BLaER1 (cell line): ENCODE data around the gene CEBPB.

Experiments used
- H3K27ac ChIP-seq: shearing (Covaris generic); formaldehyde crosslinking; 2 replicates; pipeline ENCODE4 v1.8.1; 2022
- H3K27me3 ChIP-seq: shearing (Covaris generic); formaldehyde crosslinking; 2 replicates; pipeline ENCODE4 v1.8.1; 2022
- H3K36me3 ChIP-seq: shearing (Covaris generic); formaldehyde crosslinking; 2 replicates; pipeline ENCODE4 v1.8.1; 2022
- H3K4me1 ChIP-seq: shearing (Covaris generic); formaldehyde crosslinking; 2 replicates; pipeline ENCODE4 v1.8.1; 2022
- H3K4me2 ChIP-seq: shearing (Covaris generic); formaldehyde crosslinking; 2 replicates; pipeline ENCODE4 v1.8.1; 2022
- H3K4me3 ChIP-seq: shearing (Covaris generic); formaldehyde crosslinking; 2 replicates; pipeline ENCODE4 v1.8.1; 2022
- H3K9ac ChIP-seq: shearing (Covaris generic); formaldehyde crosslinking; 2 replicates; pipeline ENCODE4 v1.8.1; 2022
- H3K9me3 ChIP-seq: shearing (Covaris generic); formaldehyde crosslinking; 2 replicates; pipeline ENCODE4 v1.8.1; 2022
- H4K20me1 ChIP-seq: shearing (Covaris generic); formaldehyde crosslinking; 2 replicates; pipeline ENCODE4 v1.8.1; 2022
- Cebpa-rat ChIP-seq: shearing (Covaris generic); IDR thresholded peaks from 2 replicates; pipeline ENCODE4 v1.8.1; 2022

CEBPB gene

GRCh38 chr20:50186151-50186885, 4.3 kb upstream of the CEBPB start:
- Histone ChIP-seq H3K36me3 (no peaks in the 10 kb centered on the region), H3K27me3 (no peaks in the 10 kb centered on the region), H3K9me3 (no peaks in the 10 kb centered on the region), H3K27ac (no peak overlapping the region), H3K4me1 (no peaks in the 10 kb centered on the region), H3K9ac (no peak overlapping the region), H3K4me3 (no peak overlapping the region), H3K4me2 (no peak overlapping the region), H4K20me1 (no peaks in the 10 kb centered on the region)
- no peak for TF ChIP-seq Cebpa-rat

DNA sequence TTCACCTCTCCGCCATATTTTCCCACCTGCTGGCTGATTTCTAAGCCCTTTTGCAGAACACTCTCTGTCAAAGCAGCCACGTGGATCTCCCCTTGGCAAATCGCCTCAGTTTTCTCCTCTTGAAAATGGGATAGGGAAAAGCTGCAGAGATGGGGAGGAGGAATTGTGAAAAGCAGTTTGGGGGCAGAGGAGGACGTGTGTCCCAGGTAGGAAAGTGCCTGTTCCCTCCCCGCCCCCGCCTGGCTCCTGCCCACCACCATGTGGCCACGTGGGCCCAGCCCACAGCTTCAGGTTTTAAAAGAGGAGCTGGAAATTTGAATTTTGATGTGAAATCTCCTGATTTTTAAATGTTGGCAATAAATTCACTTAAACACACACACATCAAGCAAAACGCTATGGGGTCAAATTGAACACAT, 3.6 kb upstream of the CEBPB start:
- H3K36me3 ChIP-seq, result no peaks in the 10 kb centered on the region
- H3K4me1 ChIP-seq, result no peaks in the 10 kb centered on the region
- H3K4me3 ChIP-seq, result no peak overlapping the region
- no peaks in the 10 kb centered on the region for H4K20me1 ChIP-seq
- no peak overlapping the region for H3K4me2 ChIP-seq
- TF ChIP-seq Cebpa-rat, result no peak
- H3K27me3 ChIP-seq, result no peaks in the 10 kb centered on the region
- H3K27ac ChIP-seq, result no peak overlapping the region
- no peaks in the 10 kb centered on the region for H3K9me3 ChIP-seq
- H3K9ac ChIP-seq, result no peak overlapping the region

DNA sequence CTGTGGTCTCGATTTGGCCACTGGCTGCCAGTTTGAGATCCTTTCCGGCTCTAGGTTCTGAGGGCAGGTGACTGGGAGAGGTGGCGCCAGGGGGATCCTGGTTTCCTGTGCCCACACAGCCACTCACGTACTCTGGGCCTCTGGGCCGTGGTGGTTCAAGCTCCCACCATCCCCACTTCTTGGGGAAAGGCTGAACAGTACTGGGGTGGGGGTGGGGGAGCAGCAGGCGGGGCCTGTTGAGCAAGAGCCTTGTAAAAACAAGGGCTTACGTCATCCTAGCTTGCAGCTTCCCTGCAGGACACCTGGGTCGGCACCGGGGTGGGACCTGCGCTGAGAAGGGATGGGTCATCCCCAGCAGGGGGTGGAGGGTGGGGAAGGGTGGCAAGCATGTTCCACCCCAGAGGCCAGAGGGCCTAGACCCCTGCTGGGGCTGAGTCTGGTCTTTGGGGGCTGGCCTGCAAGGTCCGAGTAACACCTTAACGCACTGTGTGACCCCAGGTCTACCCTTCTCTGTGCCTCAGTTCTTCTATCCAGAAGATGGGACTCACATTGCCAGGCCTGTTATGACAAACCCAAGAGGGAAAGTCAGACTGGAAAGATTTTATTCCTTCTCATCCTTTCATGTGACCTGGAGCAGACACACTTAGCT, 3.1 kb upstream of the CEBPB start:
- Histone ChIP-seq H3K27ac (no peak overlapping the region), H3K9ac (no peak overlapping the region), H4K20me1 (no peaks in the 10 kb centered on the region), H3K27me3 (no peaks in the 10 kb centered on the region), H3K4me3 (no peak overlapping the region), H3K36me3 (no peaks in the 10 kb centered on the region), H3K4me1 (peaks cover under 1% of the 10 kb centered on the region; the same call in 1 of the 2 replicates), H3K4me2 (no peak overlapping the region), H3K9me3 (no peaks in the 10 kb centered on the region)
- TF ChIP-seq Cebpa-rat, result no peak

DNA sequence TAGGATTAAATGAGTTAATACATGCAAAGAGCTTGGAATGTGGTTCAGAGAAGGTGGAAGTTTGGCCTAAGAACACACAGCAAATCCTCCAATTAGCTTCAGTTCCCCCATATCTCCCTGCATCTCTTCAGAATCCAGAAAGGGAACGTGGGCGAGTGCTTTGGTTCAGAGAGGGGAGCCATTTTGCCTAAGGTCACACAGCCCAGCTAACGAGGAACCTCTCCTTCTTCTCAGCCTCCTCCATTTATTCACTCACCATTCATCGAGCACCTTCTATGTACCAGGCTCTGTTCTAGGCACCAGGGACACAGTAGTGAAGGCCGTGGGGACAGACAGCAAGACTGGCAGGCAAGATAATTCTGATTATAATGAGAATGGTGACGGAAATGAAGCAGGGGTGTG, 2.3 kb upstream of the CEBPB start:
- Histone ChIP-seq H3K4me3 (no peak overlapping the region), H3K27me3 (no peaks in the 10 kb centered on the region), H3K9ac (no peak overlapping the region), H3K9me3 (no peaks in the 10 kb centered on the region), H3K4me2 (no peak overlapping the region), H3K36me3 (no peaks in the 10 kb centered on the region), H3K4me1 (peaks cover 8% of the 10 kb centered on the region), H3K27ac (no peak overlapping the region), H4K20me1 (peaks cover 7% of the 10 kb centered on the region)
- no peak for TF ChIP-seq Cebpa-rat

GRCh38 chr20:50188879-50189680, 1.6 kb upstream of the CEBPB start:
- H3K27me3 ChIP-seq, result no peaks in the 10 kb centered on the region
- H3K27ac ChIP-seq, result no peak overlapping the region
- no peak overlapping the region for H3K4me2 ChIP-seq
- TF ChIP-seq Cebpa-rat, result no peak
- H4K20me1 ChIP-seq, result peaks cover 15% of the 10 kb centered on the region
- peaks cover 2% of the 10 kb centered on the region; the same call in 1 of the 2 replicates for H3K36me3 ChIP-seq
- no peak overlapping the region for H3K4me3 ChIP-seq
- H3K9me3 ChIP-seq, result no peaks in the 10 kb centered on the region
- H3K4me1 ChIP-seq, result peaks cover 16% of the 10 kb centered on the region
- H3K9ac ChIP-seq, result no peak overlapping the region

DNA sequence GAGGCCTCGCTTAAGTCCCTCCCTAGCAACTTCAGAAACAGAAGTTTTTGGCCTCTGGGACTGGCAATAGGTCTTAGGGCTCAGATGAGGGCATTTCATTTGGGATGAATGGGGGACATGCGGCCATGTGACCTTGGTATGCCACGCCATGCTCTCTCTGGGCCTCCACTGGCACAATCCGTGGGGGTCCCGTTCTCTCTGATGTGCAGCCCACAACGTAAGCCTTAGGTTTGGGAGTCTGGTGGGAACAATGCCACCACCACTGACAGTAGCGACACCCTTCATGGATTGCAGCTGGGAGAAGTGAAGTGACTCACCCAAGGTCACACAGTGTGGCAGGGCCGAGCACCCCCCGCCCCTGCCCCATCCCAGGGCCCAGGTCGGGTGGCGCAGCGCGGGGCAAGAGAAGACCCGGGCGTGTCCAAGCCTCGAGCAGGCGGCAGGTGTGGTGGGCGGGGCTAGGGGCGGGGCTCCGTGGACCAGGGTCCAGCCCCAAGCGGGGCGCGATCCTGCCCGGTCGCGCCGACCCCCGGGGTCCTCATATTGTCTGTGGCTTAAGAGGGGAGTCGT, 864 bp upstream of the CEBPB start:
- H3K4me1 ChIP-seq, result peaks cover 20% of the 10 kb centered on the region

GRCh38 chr20:50191065-50191543, 474 bp downstream of the CEBPB start:
- no peaks in the 10 kb centered on the region for H3K27me3 ChIP-seq
- H3K4me2 ChIP-seq, result peak overlapping the region; percentile 97
- H3K27ac ChIP-seq, result peak overlapping the region; percentile 91
- H3K9ac ChIP-seq, result peak overlapping the region; percentile 94
- peaks cover 20% of the 10 kb centered on the region for H3K4me1 ChIP-seq
- peaks cover 29% of the 10 kb centered on the region for H4K20me1 ChIP-seq
- peaks cover 8% of the 10 kb centered on the region; the same call in 1 of the 2 replicates for H3K36me3 ChIP-seq
- no peak for TF ChIP-seq Cebpa-rat
- peak overlapping the region; percentile 88 for H3K4me3 ChIP-seq
- no peaks in the 10 kb centered on the region for H3K9me3 ChIP-seq

More for the DNA sequence above, 864 bp upstream of the CEBPB start:
- Histone ChIP-seq H3K4me3 (peak overlapping the region; percentile 88; the same call in 1 of the 2 replicates), H3K9me3 (no peaks in the 10 kb centered on the region), H4K20me1 (peaks cover 22% of the 10 kb centered on the region), H3K36me3 (peaks cover 8% of the 10 kb centered on the region; the same call in 1 of the 2 replicates), H3K9ac (no peak overlapping the region), H3K27me3 (no peaks in the 10 kb centered on the region), H3K4me2 (peak overlapping the region; percentile 40), H3K27ac (no peak overlapping the region)
- TF ChIP-seq Cebpa-rat, result no peak

DNA sequence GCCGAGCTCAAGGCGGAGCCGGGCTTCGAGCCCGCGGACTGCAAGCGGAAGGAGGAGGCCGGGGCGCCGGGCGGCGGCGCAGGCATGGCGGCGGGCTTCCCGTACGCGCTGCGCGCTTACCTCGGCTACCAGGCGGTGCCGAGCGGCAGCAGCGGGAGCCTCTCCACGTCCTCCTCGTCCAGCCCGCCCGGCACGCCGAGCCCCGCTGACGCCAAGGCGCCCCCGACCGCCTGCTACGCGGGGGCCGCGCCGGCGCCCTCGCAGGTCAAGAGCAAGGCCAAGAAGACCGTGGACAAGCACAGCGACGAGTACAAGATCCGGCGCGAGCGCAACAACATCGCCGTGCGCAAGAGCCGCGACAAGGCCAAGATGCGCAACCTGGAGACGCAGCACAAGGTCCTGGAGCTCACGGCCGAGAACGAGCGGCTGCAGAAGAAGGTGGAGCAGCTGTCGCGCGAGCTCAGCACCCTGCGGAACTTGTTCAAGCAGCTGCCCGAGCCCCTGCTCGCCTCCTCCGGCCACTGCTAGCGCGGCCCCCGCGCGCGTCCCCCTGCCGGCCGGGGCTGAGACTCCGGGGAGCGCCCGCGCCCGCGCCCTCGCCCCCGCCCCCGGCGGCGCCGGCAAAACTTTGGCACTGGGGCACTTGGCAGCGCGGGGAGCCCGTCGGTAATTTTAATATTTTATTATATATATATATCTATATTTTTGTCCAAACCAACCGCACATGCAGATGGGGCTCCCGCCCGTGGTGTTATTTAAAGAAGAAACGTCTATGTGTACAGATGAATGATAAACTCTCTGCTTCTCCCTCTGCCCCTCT, 1.1 kb downstream of the CEBPB start:
- Histone ChIP-seq H3K4me3 (peak overlapping the region; percentile 88), H3K27ac (peak overlapping the region; percentile 91), H3K4me1 (peaks cover 20% of the 10 kb centered on the region), H4K20me1 (peaks cover 29% of the 10 kb centered on the region), H3K9me3 (no peaks in the 10 kb centered on the region), H3K4me2 (peak overlapping the region; percentile 97), H3K9ac (peak overlapping the region; percentile 94), H3K27me3 (no peaks in the 10 kb centered on the region), H3K36me3 (peaks cover 8% of the 10 kb centered on the region; the same call in 1 of the 2 replicates)
- no peak for TF ChIP-seq Cebpa-rat
